Parathyroid adenoma (tissue), 2 donors: Measurements from ENCODE around the gene BCDIN3D.

Experiments
- H2AFZ ChIP-seq: fragments of 300-600 bp; sonication (generic); one replicate; pipeline ENCODE4 v1.7.0; 2017; ENCODE audit warnings: antibody characterized with exemption, mild to moderate bottlenecking
- H3K27ac ChIP-seq: fragments of 300-600 bp; sonication (generic); one replicate; pipeline ENCODE4 v1.7.0; 2017
- H3K27me3 ChIP-seq: fragments of 300-600 bp; sonication (generic); one replicate; pipeline ENCODE4 v1.7.0; 2017; ENCODE audit warnings: low read length; ENCODE audit not compliant: control insufficient read depth, insufficient read depth
- H3K36me3 ChIP-seq: fragments of 300-600 bp; sonication (generic); one replicate; pipeline ENCODE4 v1.7.0; 2017; ENCODE audit warnings: low read length; ENCODE audit not compliant: control insufficient read depth, insufficient read depth
- H3K4me1 ChIP-seq: fragments of 300-600 bp; sonication (generic); one replicate; pipeline ENCODE4 v1.7.0; 2017; ENCODE audit warnings: control low read depth
- H3K4me2 ChIP-seq: fragments of 300-600 bp; sonication (generic); one replicate; pipeline ENCODE4 v1.7.0; 2017; ENCODE audit warnings: low read length
- H3K4me3 ChIP-seq: fragments of 300-600 bp; sonication (generic); one replicate; pipeline ENCODE4 v1.7.0; 2017; ENCODE audit warnings: low read depth, low read length
- H3K79me2 ChIP-seq: fragments of 300-600 bp; sonication (generic); one replicate; pipeline ENCODE4 v1.7.0; 2017; ENCODE audit warnings: control low read depth
- H3K9ac ChIP-seq: fragments of 300-600 bp; sonication (generic); one replicate; pipeline ENCODE4 v1.7.0; 2017; ENCODE audit warnings: mild to moderate bottlenecking
- H3K9me3 ChIP-seq: fragments of 300-600 bp; sonication (generic); one replicate; pipeline ENCODE4 v1.7.0; 2017; ENCODE audit warnings: low read length; ENCODE audit not compliant: control insufficient read depth
- CTCF ChIP-seq: fragments of 300-600 bp; sonication (generic); IDR thresholded peaks from one replicate; pipeline ENCODE4 v1.7.0; 2017; ENCODE audit warnings: antibody characterized with exemption, mild to moderate bottlenecking
- donor health status: primary hyperparathyroidism.

BCDIN3D gene

DNA sequence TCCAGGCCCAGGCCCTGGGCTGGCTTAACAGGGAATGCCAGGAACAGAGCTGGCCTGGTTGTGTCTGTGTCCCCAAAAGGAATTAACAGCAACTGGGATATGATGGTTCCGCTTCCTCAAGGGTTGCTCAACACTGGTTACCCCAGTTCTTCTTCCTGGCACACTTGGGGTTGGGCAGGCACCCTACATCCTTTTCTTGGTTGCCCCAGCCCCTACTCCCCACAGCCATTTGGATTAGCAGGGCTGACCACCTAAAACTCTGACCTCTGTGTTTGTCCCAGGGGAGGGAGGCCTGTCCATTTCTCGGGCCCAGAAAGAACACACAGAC lies 45.5 kb downstream of the BCDIN3D start:
- no peaks in the 10 kb centered on the region for H3K4me1 ChIP-seq
- no peaks in the 10 kb centered on the region for H3K79me2 ChIP-seq
- no peak overlapping the region for H3K4me3 ChIP-seq
- no peak overlapping the region for H2AFZ ChIP-seq
- no peaks in the 10 kb centered on the region for H3K36me3 ChIP-seq
- TF ChIP-seq CTCF = no peak
- no peak overlapping the region for H3K4me2 ChIP-seq
- no peaks in the 10 kb centered on the region for H3K27me3 ChIP-seq
- no peak overlapping the region for H3K9ac ChIP-seq
- H3K9me3 ChIP-seq = no peaks in the 10 kb centered on the region
- no peak overlapping the region for H3K27ac ChIP-seq

DNA sequence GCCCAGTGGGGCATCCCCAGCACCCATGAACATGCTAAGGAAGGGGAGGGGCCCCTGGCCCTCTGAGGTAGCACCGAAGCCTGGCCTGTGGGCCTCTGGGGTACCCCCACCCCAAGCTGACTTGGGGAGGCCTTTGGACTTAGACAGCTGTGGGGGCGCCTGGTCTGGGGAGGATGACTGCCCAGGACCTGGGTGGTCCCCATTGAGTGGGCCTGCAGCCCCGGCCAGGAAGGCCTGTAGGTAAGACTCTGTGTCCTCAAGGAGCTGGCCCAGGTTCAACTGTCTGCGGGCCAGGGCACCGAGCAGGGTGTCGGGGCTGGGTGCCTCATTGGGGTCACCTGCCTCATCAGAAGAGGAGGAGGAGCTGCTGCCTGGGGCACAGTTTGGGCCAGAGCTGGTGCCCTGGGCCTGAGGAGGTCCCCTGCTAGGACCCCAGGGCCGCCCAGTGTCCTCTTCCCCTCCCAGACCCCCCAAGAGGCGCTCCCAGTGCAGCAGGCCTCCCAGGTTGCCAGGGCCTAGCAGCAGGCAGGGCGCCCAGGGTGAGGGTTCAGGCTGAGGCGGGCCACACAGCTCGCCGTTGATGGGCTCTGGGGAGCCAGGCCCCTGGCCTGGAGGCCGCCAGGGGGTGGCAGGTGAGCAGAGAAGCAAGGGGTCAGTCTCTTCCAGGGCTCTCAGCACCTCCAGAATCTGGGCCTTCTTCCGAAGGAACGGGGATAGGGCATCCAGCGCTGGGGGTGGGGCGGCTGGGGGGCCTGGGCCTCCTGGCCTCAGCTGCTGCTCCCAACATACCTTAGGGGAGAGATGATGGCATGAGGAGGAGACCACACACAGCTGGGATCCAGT lies 46.1 kb downstream of the BCDIN3D start:
- H3K4me1 ChIP-seq = no peaks in the 10 kb centered on the region
- no peak overlapping the region for H3K4me3 ChIP-seq
- no peaks in the 10 kb centered on the region for H3K9me3 ChIP-seq
- H3K4me2 ChIP-seq = no peak overlapping the region
- H3K79me2 ChIP-seq = no peaks in the 10 kb centered on the region
- no peak overlapping the region for H2AFZ ChIP-seq
- no peaks in the 10 kb centered on the region for H3K36me3 ChIP-seq
- H3K27me3 ChIP-seq = no peaks in the 10 kb centered on the region
- H3K9ac ChIP-seq = no peak overlapping the region
- H3K27ac ChIP-seq = no peak overlapping the region
- TF ChIP-seq CTCF = no peak

DNA sequence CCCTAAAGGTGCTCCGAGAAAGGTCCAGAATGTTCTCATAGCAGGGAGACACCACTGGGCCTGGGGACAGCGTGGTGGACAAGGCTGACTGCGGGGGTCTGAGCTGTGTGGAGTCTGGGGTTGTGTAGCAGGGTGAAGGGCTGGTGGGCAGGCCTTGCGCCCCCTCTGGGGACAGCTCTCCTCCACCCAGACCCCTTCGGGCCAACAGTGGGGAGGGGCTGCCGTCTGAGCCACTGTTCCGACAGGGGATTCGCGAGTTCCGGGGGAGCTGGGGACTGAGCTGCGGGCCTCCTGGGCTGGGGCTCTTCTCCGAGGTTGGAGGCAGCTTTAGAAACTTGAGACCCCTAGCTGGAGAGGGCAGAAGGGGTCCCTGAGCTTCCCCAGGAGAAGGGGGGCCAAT lies 46.8 kb downstream of the BCDIN3D start:
- no peaks in the 10 kb centered on the region for H3K4me1 ChIP-seq
- H3K4me3 ChIP-seq = no peak overlapping the region
- no peak overlapping the region for H3K27ac ChIP-seq
- H2AFZ ChIP-seq = no peak overlapping the region
- H3K9me3 ChIP-seq = no peaks in the 10 kb centered on the region
- H3K9ac ChIP-seq = no peak overlapping the region
- H3K27me3 ChIP-seq = no peaks in the 10 kb centered on the region
- H3K79me2 ChIP-seq = no peaks in the 10 kb centered on the region
- H3K36me3 ChIP-seq = no peaks in the 10 kb centered on the region
- no peak for TF ChIP-seq CTCF
- H3K4me2 ChIP-seq = no peak overlapping the region

DNA sequence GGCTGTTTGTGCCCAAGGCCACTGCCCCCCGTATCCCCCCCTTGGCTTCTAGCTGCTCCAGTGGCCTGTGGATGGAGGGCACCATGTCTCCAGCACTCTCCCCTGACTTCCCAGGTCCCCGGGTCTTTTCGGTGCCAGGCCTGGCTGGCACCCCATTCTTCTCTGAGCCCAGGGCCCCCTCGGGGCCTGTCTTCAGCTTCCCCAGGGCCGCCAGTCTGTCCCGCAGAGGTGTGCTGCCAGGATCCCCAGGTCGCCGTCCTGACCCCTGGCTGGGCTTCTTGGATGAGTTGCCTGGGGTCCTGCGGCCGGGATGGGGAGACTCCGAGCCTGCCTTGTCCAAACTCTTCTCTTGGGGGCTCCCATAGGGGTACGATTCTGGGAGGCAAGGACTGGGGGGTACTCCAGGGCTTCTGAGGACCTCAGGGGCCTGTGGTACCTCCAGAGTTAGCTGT lies 47.2 kb downstream of the BCDIN3D start:
- Histone ChIP-seq H3K4me3 (no peak overlapping the region), H3K27ac (no peak overlapping the region), H2AFZ (no peak overlapping the region), H3K9me3 (no peaks in the 10 kb centered on the region), H3K36me3 (no peaks in the 10 kb centered on the region), H3K4me2 (no peak overlapping the region), H3K4me1 (no peaks in the 10 kb centered on the region), H3K27me3 (no peaks in the 10 kb centered on the region), H3K79me2 (no peaks in the 10 kb centered on the region), H3K9ac (no peak overlapping the region)
- no peak for TF ChIP-seq CTCF
